Upper lobe of left lung (tissue), 6 donors: ENCODE results near the gene WNT1. TPM values are rescaled to one million over a fixed set of nuclear protein-coding genes. Genes with fewer than 3 reads are reported as not detected.

Experiments
- ATAC-seq, 2 donors: fragments of 200-7000 bp; cut with Tn5 transposase; one replicate each; pipeline ENCODE4 v1.9.1; 2022; ENCODE audit warnings: mild to moderate bottlenecking in 2 of 2, moderate library complexity in 2 of 2; ENCODE audit not compliant: low FRiP score in 2 of 2
- DNase-seq, 2 donors: peaks; one replicate each; pipeline ENCODE4 v3.0.0-alpha.2; 2019 to 2020
- H3K27ac ChIP-seq, 4 donors: fragments of 200-600 bp; sonication (generic); one replicate each; pipeline ENCODE4 v1.5.1; 2016 to 2019
- H3K27me3 ChIP-seq, 4 donors: fragments of 200-600 bp; sonication (generic); one replicate each; pipeline ENCODE4 v1.5.1; 2017 to 2019
- H3K36me3 ChIP-seq, 4 donors: fragments of 200-600 bp; sonication (generic); one replicate each; pipeline ENCODE4 v1.5.1; 2016 to 2019
- H3K4me1 ChIP-seq, 4 donors: fragments of 200-600 bp; sonication (generic); one replicate each; pipeline ENCODE4 v1.5.1; 2018 to 2019
- H3K4me3 ChIP-seq, 4 donors: fragments of 200-600 bp; sonication (generic); one replicate each; pipeline ENCODE4 v1.5.1; 2017 to 2019; ENCODE audit warnings: mild to moderate bottlenecking in 2 of 4, moderate library complexity in 1 of 4
- H3K9me3 ChIP-seq, 4 donors: fragments of 200-600 bp; sonication (generic); one replicate each; pipeline ENCODE4 v1.5.1; 2018 to 2019
- EP300 ChIP-seq, 4 donors: sonication (generic); formaldehyde crosslinking; IDR thresholded peaks; one replicate each; pipeline ENCODE4 v1.5.1; 2017; ENCODE audit warnings: antibody characterized with exemption in 4 of 4, control low read depth in 2 of 4
- POLR2A ChIP-seq, 4 donors: fragments of 450-650 bp; IDR thresholded peaks; one replicate each; pipeline ENCODE4 v1.5.1; 2016 to 2017; ENCODE audit warnings: antibody characterized with exemption in 4 of 4, mild to moderate bottlenecking in 2 of 4
- POLR2AphosphoS5 ChIP-seq, 2 donors: sonication (generic); formaldehyde crosslinking; IDR thresholded peaks; one replicate each; pipeline ENCODE4 v1.5.1; 2017; ENCODE audit warnings: antibody characterized with exemption in 2 of 2
- WGBS, 2 donors: methylation state at CpG; one replicate each; pipeline ENCODE4 v1.1.5; 2017 to 2018; 5-methylcytosine and 5-hydroxymethylcytosine counted together
- total RNA-seq, 6 donors: library from RNA; depleted of rRNA in 4 of 6; stranded (reverse); fragments of >200 nt in 4 of 6; gene quantifications; one replicate each; pipeline versions ENCODE4 v1.1.0 to v1.2.1, GENCODE V29; 2016 to 2021
- TF ChIP-seq, protein P1 (sequence below), 6 experiments: fragments of 450-650 bp in 4 of 6; fragments of 200-600 bp in 2 of 6; sonication (generic) in 2 of 6; IDR thresholded peaks; one replicate each; pipeline ENCODE4 v1.5.1; 2016 to 2019; ENCODE audit warnings: antibody characterized with exemption in 6 of 6
- donor health status: DM: no; HTN: no; CAD: no; lungs with moderate emphysema.
- donor health status: DM: no; HTN: yes; CAD: no; lungs with severe emphysema.

WNT1 gene
- total RNA-seq, 6 donors from 2014 or later: 0.34 TPM; not detected in 5

DNA sequence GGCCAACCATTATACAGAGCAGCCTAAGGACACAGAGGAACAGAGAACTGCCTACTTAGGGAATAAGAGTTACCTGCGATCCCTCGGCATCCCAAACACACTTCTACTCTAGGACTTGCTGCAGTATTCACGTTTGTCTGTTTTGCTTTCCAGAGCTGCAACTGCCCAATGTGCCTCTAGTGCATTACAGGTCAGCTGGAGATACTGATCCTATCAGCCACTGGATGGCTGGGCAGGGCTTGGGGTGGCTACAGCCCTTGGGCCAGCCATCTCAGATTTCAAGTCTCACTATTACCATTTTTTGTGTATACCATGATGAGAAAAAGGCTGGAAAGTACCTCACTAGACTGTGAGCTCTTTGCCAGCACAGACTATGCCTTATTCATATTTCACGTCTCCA, 25.4 kb upstream of the WNT1 start:
- H3K4me1 ChIP-seq: peaks cover 19 to 24% (median 21%) of the 10 kb centered on the region in 4 donors
- H3K27ac ChIP-seq: no peak overlapping the region
- DNase-seq: no peak
- H3K4me3 ChIP-seq: no peak overlapping the region
- TF ChIP-seq EP300 (IDR thresholded peaks at IDR 0.05) (no peak), POLR2AphosphoS5 (IDR thresholded peaks at IDR 0.05) (no peak), POLR2A (IDR thresholded peaks at IDR 0.05) (no peak)
- TF ChIP-seq, protein P1, sequence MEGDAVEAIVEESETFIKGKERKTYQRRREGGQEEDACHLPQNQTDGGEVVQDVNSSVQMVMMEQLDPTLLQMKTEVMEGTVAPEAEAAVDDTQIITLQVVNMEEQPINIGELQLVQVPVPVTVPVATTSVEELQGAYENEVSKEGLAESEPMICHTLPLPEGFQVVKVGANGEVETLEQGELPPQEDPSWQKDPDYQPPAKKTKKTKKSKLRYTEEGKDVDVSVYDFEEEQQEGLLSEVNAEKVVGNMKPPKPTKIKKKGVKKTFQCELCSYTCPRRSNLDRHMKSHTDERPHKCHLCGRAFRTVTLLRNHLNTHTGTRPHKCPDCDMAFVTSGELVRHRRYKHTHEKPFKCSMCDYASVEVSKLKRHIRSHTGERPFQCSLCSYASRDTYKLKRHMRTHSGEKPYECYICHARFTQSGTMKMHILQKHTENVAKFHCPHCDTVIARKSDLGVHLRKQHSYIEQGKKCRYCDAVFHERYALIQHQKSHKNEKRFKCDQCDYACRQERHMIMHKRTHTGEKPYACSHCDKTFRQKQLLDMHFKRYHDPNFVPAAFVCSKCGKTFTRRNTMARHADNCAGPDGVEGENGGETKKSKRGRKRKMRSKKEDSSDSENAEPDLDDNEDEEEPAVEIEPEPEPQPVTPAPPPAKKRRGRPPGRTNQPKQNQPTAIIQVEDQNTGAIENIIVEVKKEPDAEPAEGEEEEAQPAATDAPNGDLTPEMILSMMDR (IDR thresholded peaks at IDR 0.05): no peak
- H3K9me3 ChIP-seq: no peaks in the 10 kb centered on the region
- no peaks in the 10 kb centered on the region for H3K27me3 ChIP-seq
- ATAC-seq: no peak
- H3K36me3 ChIP-seq: peaks cover 0 to 48% (median 5%) of the 10 kb centered on the region in 4 donors
- 86 to 93% methylated on average over 4 of the region's 4 CpGs for WGBS, 2 donors

DNA sequence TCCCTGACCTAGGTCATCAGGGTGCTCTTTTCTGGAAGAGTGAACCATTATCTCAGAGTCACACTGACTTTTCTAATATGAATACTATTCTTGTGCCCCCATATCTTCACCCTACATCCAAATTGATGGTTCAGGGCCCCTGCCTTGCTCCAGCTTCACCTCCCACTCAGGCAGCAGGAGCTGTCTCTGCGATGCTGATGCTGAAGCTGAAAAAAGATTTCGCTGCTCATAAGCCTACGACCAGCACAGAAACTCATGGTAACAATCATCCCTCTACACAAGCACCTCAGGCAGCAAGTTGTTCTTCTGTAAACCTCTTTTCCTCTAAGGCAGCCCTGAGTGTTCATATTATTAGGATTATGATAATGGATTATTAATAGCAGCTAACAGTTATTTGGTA, 24.1 kb upstream of the WNT1 start:
- H3K4me3 ChIP-seq: no peak overlapping the region
- peaks cover 25 to 27% (median 27%) of the 10 kb centered on the region in 4 donors for H3K4me1 ChIP-seq
- 97 to 98% methylated on average over 3 of the region's 3 CpGs for WGBS, 2 donors

DNA sequence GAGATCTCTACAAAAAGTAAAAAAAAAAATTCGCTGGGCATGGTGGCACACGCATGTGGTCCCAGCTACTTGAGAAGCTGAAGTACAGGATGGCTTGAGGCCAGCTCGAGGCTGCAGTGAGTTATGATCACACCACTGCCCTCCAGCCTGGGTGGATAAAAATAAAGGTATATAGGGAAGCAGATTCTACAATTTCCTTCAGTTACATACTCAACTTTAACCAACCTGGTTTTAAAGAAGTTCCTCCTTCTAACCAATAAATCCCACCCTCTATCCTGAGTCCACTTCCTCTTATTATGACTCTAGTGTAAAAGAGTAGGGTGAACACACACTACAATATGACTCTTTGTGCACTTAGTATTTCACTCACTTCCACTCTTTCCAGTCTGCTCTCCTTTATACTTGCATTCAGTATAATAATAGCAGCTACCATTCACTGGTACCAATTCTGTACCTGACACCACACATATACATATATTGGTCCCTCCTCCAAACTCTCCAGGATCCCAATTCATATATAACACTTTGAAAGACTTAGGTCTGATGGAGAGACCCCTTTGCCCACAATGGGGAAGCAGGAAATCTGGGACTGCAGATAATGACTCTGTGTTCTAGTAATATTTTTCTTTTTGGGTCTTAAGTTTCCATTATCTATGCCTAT, 23.2 kb upstream of the WNT1 start:
- peaks cover 0 to 43% (median 1%) of the 10 kb centered on the region in 4 donors for H3K36me3 ChIP-seq
- H3K9me3 ChIP-seq: no peaks in the 10 kb centered on the region
- 42 to 46% methylated on average over 3 of the region's 3 CpGs for whole genome bisulfite sequencing, 2 donors
- H3K27me3 ChIP-seq: no peaks in the 10 kb centered on the region
- peaks cover 25 to 27% (median 27%) of the 10 kb centered on the region in 4 donors for H3K4me1 ChIP-seq
- H3K27ac ChIP-seq: peak overlapping the region in 3 of 4 donors; percentile 78 to 96 (median 90)
- ATAC-seq: no peak
- TF ChIP-seq, protein P1 (IDR thresholded peaks at IDR 0.05): no peak
- TF ChIP-seq EP300 (IDR thresholded peaks at IDR 0.05) (no peak), POLR2A (IDR thresholded peaks at IDR 0.05) (no peak), POLR2AphosphoS5 (IDR thresholded peaks at IDR 0.05) (no peak)
- peak in 1 of 2 donors; percentile 38 for DNase-seq
- H3K4me3 ChIP-seq: no peak overlapping the region

More for the DNA sequence above, 24.1 kb upstream of the WNT1 start:
- Histone ChIP-seq H3K27me3 (no peaks in the 10 kb centered on the region), H3K36me3 (peaks cover 0 to 48% (median 5%) of the 10 kb centered on the region in 4 donors), H3K9me3 (no peaks in the 10 kb centered on the region), H3K27ac (no peak overlapping the region)
- DNase-seq (no peak), ATAC-seq (no peak)
- TF ChIP-seq EP300 (IDR thresholded peaks at IDR 0.05): no peak

DNA sequence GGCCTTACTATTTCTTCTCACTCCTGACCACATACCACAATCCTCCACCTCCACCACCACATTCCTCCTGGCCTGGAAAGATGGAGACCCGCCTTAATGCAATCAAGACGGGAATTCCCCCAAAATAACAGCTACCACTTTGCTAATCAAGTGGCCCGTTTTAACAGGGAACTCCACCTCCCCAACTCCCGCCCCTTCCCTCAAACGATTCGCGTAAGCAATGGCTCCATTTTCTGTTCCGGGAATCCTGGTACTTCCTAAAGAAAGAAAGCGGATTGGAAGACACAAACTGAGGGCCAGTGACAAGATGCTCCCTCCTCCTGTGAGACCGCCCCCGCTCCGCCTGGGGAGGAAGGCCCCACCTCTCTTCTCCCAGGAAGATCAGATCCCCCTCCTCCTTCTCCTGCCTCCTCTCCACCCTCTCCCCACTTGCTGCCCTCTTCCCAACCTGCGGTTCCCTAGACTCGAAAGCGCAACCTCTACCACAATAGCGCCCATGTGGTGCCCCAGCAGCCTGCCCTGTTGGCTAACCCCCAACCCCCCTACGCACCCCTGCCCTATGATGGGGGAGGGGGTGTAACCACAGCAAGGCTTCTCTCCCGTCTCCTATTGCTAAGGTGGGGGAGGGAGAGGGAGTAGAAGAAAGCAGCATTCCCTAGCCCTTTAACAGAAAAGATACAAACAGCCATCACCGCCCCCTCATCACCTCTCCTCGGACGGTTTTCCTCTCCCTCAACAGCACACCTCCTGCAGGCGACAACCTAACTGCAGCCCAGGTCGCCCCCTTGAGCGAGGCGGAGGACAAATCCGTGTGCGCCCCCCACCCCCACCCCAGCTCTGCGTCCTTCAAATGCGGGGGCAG, 21.6 kb upstream of the WNT1 start:
- peaks cover 0 to 33% (median 0%) of the 10 kb centered on the region in 4 donors for H3K36me3 ChIP-seq
- H3K9me3 ChIP-seq: no peaks in the 10 kb centered on the region
- H3K27me3 ChIP-seq: no peaks in the 10 kb centered on the region
- H3K27ac ChIP-seq: peak overlapping the region; percentile 78 to 96 (median 91)
- WGBS, 2 donors: 0% methylated on average over 27 to 28 of the region's 29 CpGs
- DNase-seq (peak; percentile 83 to 92), ATAC-seq (peak; percentile 93 to 94)
- TF ChIP-seq EP300 (IDR thresholded peaks at IDR 0.05): peak in 3 of 4 donors; percentile 25 to 35 (median 31)
- TF ChIP-seq POLR2A (IDR thresholded peaks at IDR 0.05): peak in 1 of 4 donors; percentile 36
- TF ChIP-seq, protein P1 (IDR thresholded peaks at IDR 0.05): peak in 2 of 6 experiments; percentile 16 to 23
- TF ChIP-seq POLR2AphosphoS5 (IDR thresholded peaks at IDR 0.05): peak; percentile 53 to 57
- peak overlapping the region; percentile 71 to 100 (median 98) for H3K4me3 ChIP-seq
- H3K4me1 ChIP-seq: peaks cover 25 to 27% (median 27%) of the 10 kb centered on the region in 4 donors
